GM06990 (cell line): ENCODE data around the gene ARL8B.

ENCODE experiments used
- DNase-seq: peaks from one replicate; pipeline ENCODE4 v3.0.0-alpha.2; 2011; ENCODE audit not compliant: insufficient read length; ENCODE audit errors: extremely low read depth
- H3K27me3 ChIP-seq: replicated peaks from 2 replicates; pipeline ENCODE4 v1.6.0; 2011; ENCODE audit warnings: low read length; ENCODE audit not compliant: control insufficient read depth, insufficient read depth
- H3K36me3 ChIP-seq: 2 replicates; pipeline ENCODE4 v1.5.1; 2011; ENCODE audit warnings: low read length; ENCODE audit not compliant: control insufficient read depth, insufficient read depth
- H3K4me3 ChIP-seq: replicated peaks from 2 replicates; pipeline ENCODE4 v1.5.1; 2011; ENCODE audit warnings: low read depth, mild to moderate bottlenecking, control low read depth, low read length
- TF ChIP-seq, protein P1 (sequence below): IDR thresholded peaks from 2 replicates; pipeline ENCODE4 v1.5.1; 2011; ENCODE audit warnings: low read length, control low read depth, mild to moderate bottlenecking, inconsistent platforms; ENCODE audit not compliant: insufficient read depth, poor library complexity, severe bottlenecking

Gene ARL8B

DNA sequence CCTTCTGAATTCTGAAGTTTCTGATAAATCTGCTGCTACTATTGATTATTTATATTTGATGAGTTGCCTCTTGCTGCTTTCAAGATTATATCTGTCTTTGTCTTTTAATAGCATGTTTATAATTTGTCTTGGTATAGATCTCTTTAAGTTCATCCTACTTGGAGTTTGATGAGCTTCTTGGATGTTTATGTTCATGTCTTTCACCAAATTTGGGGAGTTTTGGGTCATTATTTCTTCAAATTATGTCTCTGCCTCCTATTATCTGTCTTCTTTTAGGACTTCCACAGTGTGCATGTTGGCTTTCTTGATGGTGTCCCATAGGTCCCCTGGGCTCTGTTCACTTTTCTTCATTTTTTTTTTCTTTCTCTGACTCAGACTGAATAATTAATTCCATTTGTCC, 33.1 kb downstream of the ARL8B start:
- no peak for DNase-seq
- TF ChIP-seq, protein P1, sequence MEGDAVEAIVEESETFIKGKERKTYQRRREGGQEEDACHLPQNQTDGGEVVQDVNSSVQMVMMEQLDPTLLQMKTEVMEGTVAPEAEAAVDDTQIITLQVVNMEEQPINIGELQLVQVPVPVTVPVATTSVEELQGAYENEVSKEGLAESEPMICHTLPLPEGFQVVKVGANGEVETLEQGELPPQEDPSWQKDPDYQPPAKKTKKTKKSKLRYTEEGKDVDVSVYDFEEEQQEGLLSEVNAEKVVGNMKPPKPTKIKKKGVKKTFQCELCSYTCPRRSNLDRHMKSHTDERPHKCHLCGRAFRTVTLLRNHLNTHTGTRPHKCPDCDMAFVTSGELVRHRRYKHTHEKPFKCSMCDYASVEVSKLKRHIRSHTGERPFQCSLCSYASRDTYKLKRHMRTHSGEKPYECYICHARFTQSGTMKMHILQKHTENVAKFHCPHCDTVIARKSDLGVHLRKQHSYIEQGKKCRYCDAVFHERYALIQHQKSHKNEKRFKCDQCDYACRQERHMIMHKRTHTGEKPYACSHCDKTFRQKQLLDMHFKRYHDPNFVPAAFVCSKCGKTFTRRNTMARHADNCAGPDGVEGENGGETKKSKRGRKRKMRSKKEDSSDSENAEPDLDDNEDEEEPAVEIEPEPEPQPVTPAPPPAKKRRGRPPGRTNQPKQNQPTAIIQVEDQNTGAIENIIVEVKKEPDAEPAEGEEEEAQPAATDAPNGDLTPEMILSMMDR, result no peak
- H3K36me3 ChIP-seq, result no peaks in the 10 kb centered on the region

DNA sequence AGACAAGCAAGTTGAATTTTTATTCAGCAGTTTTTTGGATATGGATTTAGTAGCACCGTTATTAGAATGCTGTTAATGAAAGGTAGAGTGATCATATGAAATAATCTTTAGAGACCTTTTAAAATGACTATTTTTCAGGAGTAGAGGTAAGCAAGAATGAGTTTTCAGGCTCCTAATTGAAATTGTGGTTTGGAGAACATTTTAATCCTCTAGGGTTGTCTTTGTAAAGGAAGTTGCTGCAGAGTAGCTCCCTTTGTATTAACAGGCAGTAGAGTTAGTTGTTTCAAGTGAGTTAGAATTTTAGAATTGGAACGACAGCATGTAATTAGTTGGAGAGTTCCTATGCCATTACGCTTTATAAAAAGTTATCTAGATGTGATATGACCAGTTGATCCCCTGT, 38.2 kb downstream of the ARL8B start:
- Histone ChIP-seq H3K36me3 (no peaks in the 10 kb centered on the region), H3K4me3 (no peak overlapping the region), H3K27me3 (no peaks in the 10 kb centered on the region)
- TF ChIP-seq, protein P1, result no peak
- DNase-seq, result no peak

More for the DNA sequence above, 33.1 kb downstream of the ARL8B start:
- no peak overlapping the region for H3K4me3 ChIP-seq
- no peaks in the 10 kb centered on the region for H3K27me3 ChIP-seq

DNA sequence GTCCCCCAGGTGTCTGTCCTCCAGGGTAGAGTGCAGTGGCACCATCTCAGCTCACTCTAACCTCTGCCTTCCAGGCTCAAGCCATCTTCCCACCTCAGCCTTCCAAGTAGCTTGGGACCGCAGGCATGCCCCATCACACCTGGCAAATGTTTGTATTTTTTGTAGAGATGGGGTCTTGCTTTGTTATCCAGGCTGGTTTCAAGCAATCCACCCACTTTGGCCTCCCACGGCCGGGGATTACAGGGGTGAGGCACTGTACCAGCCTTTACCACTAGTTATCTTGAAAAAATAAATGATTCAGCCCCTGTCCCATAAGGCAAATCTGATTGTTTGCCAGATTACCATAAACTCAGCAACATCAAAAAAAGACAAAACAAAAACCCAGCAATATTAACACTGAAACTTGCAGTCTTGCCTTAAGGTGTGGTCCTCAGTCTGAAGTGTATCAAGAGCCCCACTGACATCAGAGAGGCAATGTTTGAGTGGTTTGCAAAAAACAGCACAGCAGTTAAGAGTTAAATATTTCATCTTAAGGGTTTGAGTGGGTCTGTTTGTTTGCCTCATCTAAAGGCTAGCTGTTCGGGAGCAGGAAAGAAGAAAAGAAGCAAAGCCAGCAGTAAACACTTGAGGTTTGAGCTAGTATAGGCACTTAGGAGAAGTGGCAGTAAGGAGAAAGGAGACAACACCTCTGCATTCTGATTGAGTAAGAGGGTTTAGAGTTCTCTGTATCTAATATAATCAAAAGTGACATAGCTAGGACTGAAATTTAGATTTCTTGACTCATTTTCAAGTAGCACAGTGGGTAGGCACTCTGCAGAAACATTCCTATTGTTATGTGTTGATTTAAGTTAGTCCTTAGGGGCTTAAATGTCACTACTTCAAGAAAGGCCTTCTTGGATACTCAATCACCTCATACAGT, 39.1 kb downstream of the ARL8B start:
- Histone ChIP-seq H3K4me3 (no peak overlapping the region), H3K27me3 (no peaks in the 10 kb centered on the region), H3K36me3 (no peaks in the 10 kb centered on the region)
- TF ChIP-seq, protein P1, result no peak
- no peak for DNase-seq

DNA sequence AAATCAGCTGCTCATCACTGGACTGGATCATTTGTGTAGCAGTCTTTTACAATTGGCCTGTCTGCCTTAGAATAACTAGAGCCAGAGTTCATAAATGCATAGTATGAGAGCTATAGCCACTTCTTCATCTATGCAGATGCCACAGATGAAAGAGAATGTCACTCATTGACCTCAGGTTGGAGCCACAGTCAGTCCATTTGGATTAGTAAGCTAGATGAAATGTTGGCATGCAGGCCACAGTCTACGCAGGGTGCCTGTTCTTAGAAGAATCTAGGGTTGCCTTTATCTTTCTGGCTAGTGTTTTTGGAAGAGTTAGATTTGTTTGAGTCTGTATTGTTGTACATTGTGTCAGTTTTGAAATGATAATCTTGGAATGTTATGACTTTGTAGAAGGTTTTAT, 40.0 kb downstream of the ARL8B start:
- no peak for DNase-seq
- H3K4me3 ChIP-seq, result no peak overlapping the region
- no peaks in the 10 kb centered on the region for H3K36me3 ChIP-seq
- no peaks in the 10 kb centered on the region for H3K27me3 ChIP-seq
- TF ChIP-seq, protein P1, result no peak

DNA sequence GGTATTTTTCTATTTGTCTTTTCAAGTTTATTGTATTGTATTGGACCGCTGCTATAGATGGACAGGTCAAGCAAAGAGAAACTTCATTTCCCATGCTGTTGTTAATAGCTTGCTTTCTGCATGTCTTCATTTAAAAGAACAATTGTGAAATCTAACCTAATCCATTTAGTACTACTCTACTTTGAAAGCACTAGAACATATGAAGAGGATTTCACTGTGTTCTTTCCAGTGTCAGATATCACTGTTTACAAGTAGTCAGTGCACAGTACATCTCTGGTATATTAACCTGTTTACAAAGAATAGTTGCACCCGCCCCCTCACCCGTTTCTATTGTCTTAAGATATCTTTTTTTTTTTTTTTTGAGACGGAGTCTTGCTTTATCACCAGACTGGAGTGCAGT, 43.6 kb downstream of the ARL8B start:
- Histone ChIP-seq H3K36me3 (no peaks in the 10 kb centered on the region), H3K27me3 (no peaks in the 10 kb centered on the region), H3K4me3 (no peak overlapping the region)
- no peak for DNase-seq
- TF ChIP-seq, protein P1, result no peak
